ENCODE measurements around the gene APELA. TPM values are rescaled to one million over a fixed set of nuclear protein-coding genes. Genes with fewer than 3 reads are reported as not detected.
"Not testable (repeated sequence)": the region's sequence is repeated elsewhere in the genome, so short reads cannot be mapped to it uniquely, and the experiment has no call there.

The APELA gene
- total and polyA plus RNA-seq, 4 donors: not detected

GRCh38 chr4:164935363-164935762 is 58.4 kb downstream of the APELA start:
- no peak for DNase-seq
- no peaks in the 10 kb centered on the region for H3K9me3 ChIP-seq (ENCODE audit: control insufficient read depth, low read length)
- H3K27me3 ChIP-seq (ENCODE audit: control insufficient read depth in 1 of 2, insufficient read depth in 2 of 2, low read length in 1 of 2): no peaks in the 10 kb centered on the region
- no peak for ATAC-seq (ENCODE audit: low FRiP score)
- H3K4me3 ChIP-seq (ENCODE audit: low read length in 2 of 2): no peak overlapping the region
- intact Hi-C loops (cut with DNase I): no loop called here
- 52% methylated on average over 1 of the region's 1 CpG for WGBS, 2 donors
- no peaks in the 10 kb centered on the region for H3K4me1 ChIP-seq (ENCODE audit: control insufficient read depth in 1 of 2, insufficient read depth in 2 of 2, low read length in 2 of 2)
- no peak overlapping the region for H3K27ac ChIP-seq (ENCODE audit: low read depth in 1 of 2, low read length in 2 of 2)
- H3K36me3 ChIP-seq (ENCODE audit: control insufficient read depth in 1 of 2, insufficient read depth in 2 of 2, low read length in 1 of 2): no peaks in the 10 kb centered on the region

GRCh38 chr4:164935865-164936606 is 59.1 kb downstream of the APELA start:
- DNase-seq; H3K27me3 ChIP-seq (ENCODE audit: control insufficient read depth in 1 of 2, insufficient read depth in 2 of 2, low read length in 1 of 2); H3K36me3 ChIP-seq (ENCODE audit: control insufficient read depth in 1 of 2, insufficient read depth in 2 of 2, low read length in 1 of 2); H3K4me3 ChIP-seq (ENCODE audit: low read length in 2 of 2); intact Hi-C loops (cut with DNase I); H3K4me1 ChIP-seq (ENCODE audit: control insufficient read depth in 1 of 2, insufficient read depth in 2 of 2, low read length in 2 of 2); ATAC-seq (ENCODE audit: low FRiP score); H3K27ac ChIP-seq (ENCODE audit: low read depth in 1 of 2, low read length in 2 of 2); H3K9me3 ChIP-seq (ENCODE audit: control insufficient read depth, low read length): not testable (repeated sequence)
- 61 to 68% methylated on average over 9 of the region's 9 CpGs for WGBS, 2 donors

- H3K9me3 ChIP-seq (ENCODE audit: control insufficient read depth, low read length): no peaks in the 10 kb centered on the region
- DNase-seq (no peak), ATAC-seq (ENCODE audit: low FRiP score) (no peak)
- H3K27ac ChIP-seq (ENCODE audit: low read depth in 1 of 2, low read length in 2 of 2): no peak overlapping the region
- H3K36me3 ChIP-seq (ENCODE audit: control insufficient read depth in 1 of 2, insufficient read depth in 2 of 2, low read length in 1 of 2): no peaks in the 10 kb centered on the region
- no peak overlapping the region for H3K4me3 ChIP-seq (ENCODE audit: low read length in 2 of 2)
- intact Hi-C loops (cut with DNase I): no loop called here
- H3K4me1 ChIP-seq (ENCODE audit: control insufficient read depth in 1 of 2, insufficient read depth in 2 of 2, low read length in 2 of 2): no peaks in the 10 kb centered on the region
- no peaks in the 10 kb centered on the region for H3K27me3 ChIP-seq (ENCODE audit: control insufficient read depth in 1 of 2, insufficient read depth in 2 of 2, low read length in 1 of 2)
Measured at GRCh38 chr4:164937576-164938270, 60.7 kb downstream of the APELA start.

GRCh38 chr4:164943192-164943591 is 66.2 kb downstream of the APELA start:
- H3K9me3 ChIP-seq (ENCODE audit: control insufficient read depth, low read length): no peaks in the 10 kb centered on the region
- no peaks in the 10 kb centered on the region for H3K36me3 ChIP-seq (ENCODE audit: control insufficient read depth in 1 of 2, insufficient read depth in 2 of 2, low read length in 1 of 2)
- H3K4me1 ChIP-seq (ENCODE audit: control insufficient read depth in 1 of 2, insufficient read depth in 2 of 2, low read length in 2 of 2): no peaks in the 10 kb centered on the region
- no peak overlapping the region for H3K4me3 ChIP-seq (ENCODE audit: low read length in 2 of 2)
- DNase-seq (no peak), ATAC-seq (ENCODE audit: low FRiP score) (no peak)
- H3K27me3 ChIP-seq (ENCODE audit: control insufficient read depth in 1 of 2, insufficient read depth in 2 of 2, low read length in 1 of 2): no peaks in the 10 kb centered on the region
- intact Hi-C loops (cut with DNase I): no loop called here
- H3K27ac ChIP-seq (ENCODE audit: low read depth in 1 of 2, low read length in 2 of 2): no peak overlapping the region
- 73 to 77% methylated on average over 9 of the region's 9 CpGs for WGBS, 2 donors

GRCh38 chr4:164945146-164945545 is 68.2 kb downstream of the APELA start:
- no peak overlapping the region for H3K27ac ChIP-seq (ENCODE audit: low read depth in 1 of 2, low read length in 2 of 2)
- 45 to 55% methylated on average over 5 of the region's 5 CpGs for WGBS, 2 donors
- no peaks in the 10 kb centered on the region for H3K9me3 ChIP-seq (ENCODE audit: control insufficient read depth, low read length)
- no peak for DNase-seq
- no peaks in the 10 kb centered on the region for H3K36me3 ChIP-seq (ENCODE audit: control insufficient read depth in 1 of 2, insufficient read depth in 2 of 2, low read length in 1 of 2)
- intact Hi-C loops (cut with DNase I): no loop called here
- no peak for ATAC-seq (ENCODE audit: low FRiP score)
- H3K4me1 ChIP-seq (ENCODE audit: control insufficient read depth in 1 of 2, insufficient read depth in 2 of 2, low read length in 2 of 2): no peaks in the 10 kb centered on the region
- H3K27me3 ChIP-seq (ENCODE audit: control insufficient read depth in 1 of 2, insufficient read depth in 2 of 2, low read length in 1 of 2): no peaks in the 10 kb centered on the region
- H3K4me3 ChIP-seq (ENCODE audit: low read length in 2 of 2): no peak overlapping the region

GRCh38 chr4:164946810-164947209 is 69.8 kb downstream of the APELA start:
- intact Hi-C loops (cut with DNase I): no loop called here
- 89 to 93% methylated on average over 5 of the region's 5 CpGs for WGBS, 2 donors
- H3K27me3 ChIP-seq (ENCODE audit: control insufficient read depth in 1 of 2, insufficient read depth in 2 of 2, low read length in 1 of 2): no peaks in the 10 kb centered on the region
- no peaks in the 10 kb centered on the region for H3K4me1 ChIP-seq (ENCODE audit: control insufficient read depth in 1 of 2, insufficient read depth in 2 of 2, low read length in 2 of 2)
- no peaks in the 10 kb centered on the region for H3K36me3 ChIP-seq (ENCODE audit: control insufficient read depth in 1 of 2, insufficient read depth in 2 of 2, low read length in 1 of 2)
- no peaks in the 10 kb centered on the region for H3K9me3 ChIP-seq (ENCODE audit: control insufficient read depth, low read length)
- DNase-seq (no peak), ATAC-seq (ENCODE audit: low FRiP score) (no peak)
- H3K27ac ChIP-seq (ENCODE audit: low read depth in 1 of 2, low read length in 2 of 2): no peak overlapping the region
- H3K4me3 ChIP-seq (ENCODE audit: low read length in 2 of 2): no peak overlapping the region

Other genes starting within 250 kb of the APELA start
- not detected for gene SMIM31, start 123.0 kb upstream of the APELA start, total RNA-seq
- gene SMIM31, start 123.0 kb upstream of the APELA start, polyA plus RNA-seq: 1 to 10 TPM in 1 of 2 donors, not detected in 1; 5.5 TPM
- gene TRIM61, start 100.5 kb downstream of the APELA start, total RNA-seq: under 1 TPM; 0.81 to 0.94 TPM
- gene TRIM61, start 100.5 kb downstream of the APELA start, polyA plus RNA-seq: under 1 TPM; 0.50 to 0.56 TPM
- not detected for gene TRIM60, start 154.8 kb downstream of the APELA start, total RNA-seq
- gene TRIM60, start 154.8 kb downstream of the APELA start, polyA plus RNA-seq: not detected
- not detected for gene TRIM75, start 176.7 kb downstream of the APELA start, total RNA-seq
- gene TRIM75, start 176.7 kb downstream of the APELA start, polyA plus RNA-seq: not detected
- 10 to 100 TPM; 14.2 to 16.0 TPM for gene TMEM192, start 235.7 kb downstream of the APELA start, total RNA-seq
- 1 to 10 TPM; 4.9 to 9.0 TPM for gene TMEM192, start 235.7 kb downstream of the APELA start, polyA plus RNA-seq

Data from aorta (tissue), 5 donors.